GM19468 (cell line): ENCODE results near the gene SPATA32.

ENCODE experiments used
- ATAC-seq: cut with Tn5 transposase; IDR thresholded peaks from one replicate; pipeline ENCODE4 v1.9.1; 2021; ENCODE audit warnings: mild to moderate bottlenecking, moderate library complexity, moderate number of reproducible peaks; ENCODE audit not compliant: unreplicated experiment; ENCODE audit errors: extremely low read depth

Gene SPATA32

GRCh38 chr17:45277216-45277849 is 15.4 kb upstream of the SPATA32 start:
- ATAC-seq, result no peak

GRCh38 chr17:45276031-45276430 is 14.1 kb upstream of the SPATA32 start:
- ATAC-seq, result no peak

- no peak for ATAC-seq
Observed at GRCh38 chr17:45274033-45274432, 12.1 kb upstream of the SPATA32 start.

GRCh38 chr17:45273551-45273957 is 11.7 kb upstream of the SPATA32 start:
- ATAC-seq, result no peak

GRCh38 chr17:45271603-45272002 is 9.7 kb upstream of the SPATA32 start:
- no peak for ATAC-seq

GRCh38 chr17:45270828-45271418 is 9.0 kb upstream of the SPATA32 start:
- no peak for ATAC-seq

GRCh38 chr17:45269912-45270311 is 8.0 kb upstream of the SPATA32 start:
- ATAC-seq, result no peak

GRCh38 chr17:45267436-45268055 is 5.7 kb upstream of the SPATA32 start:
- no peak for ATAC-seq

GRCh38 chr17:45266372-45266926 is 4.6 kb upstream of the SPATA32 start:
- no peak for ATAC-seq

GRCh38 chr17:45265821-45266220 is 3.9 kb upstream of the SPATA32 start:
- no peak for ATAC-seq

GRCh38 chr17:45264988-45265387 is 3.1 kb upstream of the SPATA32 start:
- ATAC-seq, result no peak

- ATAC-seq, result no peak
Observed at GRCh38 chr17:45264430-45264829, 2.5 kb upstream of the SPATA32 start.

GRCh38 chr17:45263477-45263860 is 1.6 kb upstream of the SPATA32 start:
- no peak for ATAC-seq

GRCh38 chr17:45262516-45263476 is 902 bp upstream of the SPATA32 start:
- no peak for ATAC-seq

- no peak for ATAC-seq
Observed at GRCh38 chr17:45260204-45260783, 1.6 kb downstream of the SPATA32 start.

- no peak for ATAC-seq
Observed at GRCh38 chr17:45258981-45259380, 2.9 kb downstream of the SPATA32 start.

GRCh38 chr17:45257115-45257514 is 4.8 kb downstream of the SPATA32 start:
- ATAC-seq, result no peak

GRCh38 chr17:45256114-45256966 is 5.6 kb downstream of the SPATA32 start:
- no peak for ATAC-seq

- ATAC-seq, result no peak
Observed at GRCh38 chr17:45255358-45255757, 6.5 kb downstream of the SPATA32 start.
